Astrocyte (in vitro differentiated cells and primary cell): ENCODE results near the gene SPHK1. TPM values are rescaled to one million over a fixed set of nuclear protein-coding genes. Genes with fewer than 3 reads are reported as not detected.
A peak's percentile ranks its signal among the peaks of the same experiment; 100 is the strongest.

ENCODE experiments used
- DNase-seq: peaks from one replicate; pipeline ENCODE4 v3.0.0-alpha.2; 2010; ENCODE audit warnings: low read depth
- FAIRE-seq: peaks from 2 replicates; lab custom pipeline; 2011; peaks lifted over from hg19 to GRCh38; lab: Jason Lieb, UNC
- H2AFZ ChIP-seq: 2 replicates; pipeline ENCODE4 v1.6.0; 2012; ENCODE audit warnings: low read depth, low read length, inconsistent platforms
- H3K27ac ChIP-seq: 2 replicates; pipeline ENCODE4 v1.5.1; 2011; ENCODE audit warnings: low read depth, low read length, inconsistent platforms
- H3K27me3 ChIP-seq: 2 replicates; pipeline ENCODE4 v1.6.0; 2011; ENCODE audit warnings: low read length, inconsistent platforms; ENCODE audit not compliant: insufficient read depth
- H3K36me3 ChIP-seq: 2 replicates; pipeline ENCODE4 v1.5.1; 2011; ENCODE audit warnings: low read length, inconsistent platforms; ENCODE audit not compliant: insufficient read depth
- H3K4me1 ChIP-seq: 2 replicates; pipeline ENCODE4 v1.5.1; 2011; ENCODE audit warnings: low read length, inconsistent platforms; ENCODE audit not compliant: insufficient read depth
- H3K4me2 ChIP-seq: 2 replicates; pipeline ENCODE4 v1.6.0; 2012; ENCODE audit warnings: low read length, inconsistent platforms
- H3K4me3 ChIP-seq: 2 replicates; pipeline ENCODE4 v1.5.1; 2011; ENCODE audit warnings: low read depth, mild to moderate bottlenecking, low read length, inconsistent platforms; ENCODE audit not compliant: insufficient read depth
- H3K79me2 ChIP-seq: 2 replicates; pipeline ENCODE4 v1.6.0; 2012; ENCODE audit warnings: mild to moderate bottlenecking, low read length, inconsistent platforms; ENCODE audit not compliant: insufficient read depth
- H3K9ac ChIP-seq: 2 replicates; pipeline ENCODE4 v1.6.0; 2012; ENCODE audit warnings: mild to moderate bottlenecking, low read length, inconsistent platforms
- H3K9me3 ChIP-seq: 2 replicates; pipeline ENCODE4 v1.5.1; 2012; ENCODE audit warnings: low read depth, mild to moderate bottlenecking, low read length, inconsistent platforms; ENCODE audit not compliant: insufficient read depth
- H4K20me1 ChIP-seq: 2 replicates; pipeline ENCODE4 v1.6.0; 2012; ENCODE audit warnings: low read length, inconsistent platforms; ENCODE audit not compliant: insufficient read depth
- H3K27ac Mint-ChIP-seq: one replicate; pipeline ENCODE4 v1.8.0; 2021; ENCODE audit warnings: mild to moderate bottlenecking, mixed read lengths; ENCODE audit not compliant: unreplicated experiment
- H3K27me3 Mint-ChIP-seq: one replicate; pipeline ENCODE4 v1.8.0; 2021; ENCODE audit warnings: low read depth, mixed read lengths; ENCODE audit not compliant: unreplicated experiment
- H3K36me3 Mint-ChIP-seq: one replicate; pipeline ENCODE4 v1.8.0; 2021; ENCODE audit warnings: low read depth, mixed read lengths; ENCODE audit not compliant: unreplicated experiment
- H3K4me1 Mint-ChIP-seq: one replicate; pipeline ENCODE4 v1.8.0; 2021; ENCODE audit warnings: low read depth, mixed read lengths; ENCODE audit not compliant: unreplicated experiment
- H3K4me3 Mint-ChIP-seq: one replicate; pipeline ENCODE4 v1.8.0; 2021; ENCODE audit warnings: mild to moderate bottlenecking, moderate library complexity, mixed read lengths; ENCODE audit not compliant: unreplicated experiment
- H3K9me3 Mint-ChIP-seq: one replicate; pipeline ENCODE4 v1.8.0; 2021; ENCODE audit warnings: mild to moderate bottlenecking, mixed read lengths; ENCODE audit not compliant: unreplicated experiment
- EZH2 ChIP-seq: IDR thresholded peaks from 2 replicates; pipeline ENCODE4 v1.6.1; 2012; ENCODE audit warnings: mild to moderate bottlenecking, low read length, inconsistent platforms; ENCODE audit not compliant: insufficient read depth
- total RNA-seq: library from RNA; stranded (reverse); gene quantifications from 2 replicates; pipeline ENCODE4 v1.2.1, GENCODE V29; 2021
- TF ChIP-seq, protein P1 (sequence below): IDR thresholded peaks from 2 replicates; pipeline ENCODE4 v1.5.1; 2011; ENCODE audit warnings: low read depth, mild to moderate bottlenecking, inconsistent platforms, low read length, moderate library complexity; ENCODE audit not compliant: insufficient read depth

The SPHK1 gene
- total RNA-seq, 1 donor from 2014 or later, result 34.8 TPM

DNA sequence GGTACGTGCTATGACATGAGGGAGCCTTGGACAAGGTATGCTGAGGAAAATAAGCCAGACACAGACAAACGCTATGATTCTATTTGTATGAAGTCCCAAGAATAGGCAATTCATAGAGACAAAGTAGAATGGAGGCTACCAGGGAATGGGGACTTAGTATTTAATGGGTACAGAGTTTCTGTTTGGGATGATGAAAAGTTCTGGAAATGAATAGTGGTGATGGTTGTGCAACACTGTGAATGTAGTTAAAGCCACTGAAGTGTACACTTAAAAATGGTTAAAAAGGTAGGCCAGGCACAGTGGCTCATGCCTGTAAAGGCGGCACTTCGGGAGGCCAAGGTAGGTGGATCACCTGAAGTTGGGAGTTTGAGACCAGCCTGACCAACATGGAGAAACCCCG is 33.9 kb upstream of the SPHK1 start:
- peaks cover 15% of the 10 kb centered on the region for H3K4me1 ChIP-seq
- H3K9ac ChIP-seq, result no peak overlapping the region
- FAIRE-seq, result no peak
- no peak overlapping the region for H2AFZ ChIP-seq
- no peak overlapping the region for H3K4me2 ChIP-seq
- Mint-ChIP-seq H3K4me3 (no peak overlapping the region), H3K27me3 (no peaks in the 10 kb centered on the region), H3K36me3 (peaks cover 10% of the 10 kb centered on the region), H3K9me3 (no peaks in the 10 kb centered on the region), H3K4me1 (peaks cover 7% of the 10 kb centered on the region), H3K27ac (no peak overlapping the region)
- no peak for DNase-seq
- peaks cover 14% of the 10 kb centered on the region for H3K36me3 ChIP-seq
- no peaks in the 10 kb centered on the region for H3K27me3 ChIP-seq
- H4K20me1 ChIP-seq, result peaks cover 15% of the 10 kb centered on the region
- no peaks in the 10 kb centered on the region for H3K9me3 ChIP-seq
- no peak overlapping the region for H3K27ac ChIP-seq
- H3K4me3 ChIP-seq, result no peak overlapping the region
- TF ChIP-seq, protein P1, sequence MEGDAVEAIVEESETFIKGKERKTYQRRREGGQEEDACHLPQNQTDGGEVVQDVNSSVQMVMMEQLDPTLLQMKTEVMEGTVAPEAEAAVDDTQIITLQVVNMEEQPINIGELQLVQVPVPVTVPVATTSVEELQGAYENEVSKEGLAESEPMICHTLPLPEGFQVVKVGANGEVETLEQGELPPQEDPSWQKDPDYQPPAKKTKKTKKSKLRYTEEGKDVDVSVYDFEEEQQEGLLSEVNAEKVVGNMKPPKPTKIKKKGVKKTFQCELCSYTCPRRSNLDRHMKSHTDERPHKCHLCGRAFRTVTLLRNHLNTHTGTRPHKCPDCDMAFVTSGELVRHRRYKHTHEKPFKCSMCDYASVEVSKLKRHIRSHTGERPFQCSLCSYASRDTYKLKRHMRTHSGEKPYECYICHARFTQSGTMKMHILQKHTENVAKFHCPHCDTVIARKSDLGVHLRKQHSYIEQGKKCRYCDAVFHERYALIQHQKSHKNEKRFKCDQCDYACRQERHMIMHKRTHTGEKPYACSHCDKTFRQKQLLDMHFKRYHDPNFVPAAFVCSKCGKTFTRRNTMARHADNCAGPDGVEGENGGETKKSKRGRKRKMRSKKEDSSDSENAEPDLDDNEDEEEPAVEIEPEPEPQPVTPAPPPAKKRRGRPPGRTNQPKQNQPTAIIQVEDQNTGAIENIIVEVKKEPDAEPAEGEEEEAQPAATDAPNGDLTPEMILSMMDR, result no peak
- no peak for TF ChIP-seq EZH2
- H3K79me2 ChIP-seq, result peaks cover 40% of the 10 kb centered on the region

DNA sequence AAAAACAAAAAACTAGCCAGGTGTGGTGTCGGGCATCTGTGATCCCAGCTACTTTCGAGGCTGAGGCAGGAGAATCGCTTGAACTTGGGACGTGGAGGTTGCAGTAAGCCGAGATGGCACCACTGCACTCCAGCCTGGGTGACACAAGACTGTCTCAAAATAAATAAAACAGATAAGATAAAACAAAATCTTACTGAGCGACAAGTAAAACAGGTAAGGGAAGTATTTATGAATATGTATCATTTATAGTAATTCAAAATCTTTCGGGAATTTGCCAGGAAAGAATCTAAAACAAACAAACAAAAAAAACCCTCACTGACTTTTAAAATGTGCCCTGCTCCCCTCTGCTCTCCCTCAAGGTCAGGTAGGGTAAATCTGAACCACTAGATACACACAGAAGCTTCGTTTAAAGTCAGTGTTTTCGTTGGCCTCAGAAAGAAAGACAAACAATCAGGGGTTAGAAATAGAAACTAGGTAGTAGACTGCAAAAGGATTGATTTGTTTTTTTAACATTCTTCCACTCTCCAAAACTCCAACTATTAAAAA is 32.8 kb upstream of the SPHK1 start:
- DNase-seq (no peak), FAIRE-seq (no peak)
- Histone ChIP-seq H3K36me3 (peaks cover 4% of the 10 kb centered on the region), H3K4me2 (peak overlapping the region; percentile 92), H3K4me3 (peak overlapping the region; percentile 8), H4K20me1 (peaks cover 15% of the 10 kb centered on the region), H3K9me3 (no peaks in the 10 kb centered on the region), H2AFZ (no peak overlapping the region), H3K9ac (peak overlapping the region; percentile 5), H3K4me1 (peaks cover 15% of the 10 kb centered on the region), H3K27ac (no peak overlapping the region), H3K79me2 (peaks cover 40% of the 10 kb centered on the region), H3K27me3 (no peaks in the 10 kb centered on the region)
- Mint-ChIP-seq H3K4me1 (peaks cover 4% of the 10 kb centered on the region), H3K27ac (no peak overlapping the region), H3K4me3 (peak overlapping the region; percentile 94), H3K27me3 (no peaks in the 10 kb centered on the region), H3K9me3 (no peaks in the 10 kb centered on the region), H3K36me3 (peaks cover 5% of the 10 kb centered on the region)
- TF ChIP-seq EZH2, result no peak
- TF ChIP-seq, protein P1, result no peak

DNA sequence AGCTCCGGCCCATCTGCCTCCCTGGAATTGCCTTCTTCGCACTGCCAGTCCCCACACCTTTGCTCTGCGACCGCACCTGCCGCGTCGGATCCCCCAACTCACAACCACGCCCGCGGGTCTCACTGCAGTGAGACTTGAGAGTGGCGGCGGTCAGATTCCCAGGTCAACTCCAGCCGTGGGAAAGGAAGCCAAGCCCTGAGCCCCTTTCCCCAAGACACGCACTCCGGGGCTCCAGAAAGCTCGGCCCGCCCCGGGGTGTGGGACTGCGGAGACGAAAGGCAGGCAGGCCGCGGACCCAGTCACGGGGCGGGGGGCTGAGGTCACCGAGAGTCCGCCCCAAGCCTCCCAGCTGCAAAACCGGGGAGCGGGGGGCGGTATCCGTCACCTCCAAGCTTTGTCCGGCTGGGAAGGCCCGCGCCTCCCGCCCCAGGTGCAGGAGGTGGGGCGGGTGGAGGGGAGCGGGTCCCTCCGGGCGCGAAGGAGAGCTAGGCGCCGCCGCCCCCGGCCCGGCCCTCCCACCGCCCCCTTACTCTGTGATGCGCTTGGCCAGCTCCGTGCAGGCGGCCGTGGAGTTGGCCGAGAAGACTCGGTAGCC is 31.3 kb upstream of the SPHK1 start:
- H4K20me1 ChIP-seq, result peaks cover 11% of the 10 kb centered on the region
- H3K36me3 Mint-ChIP-seq, result peaks cover 1% of the 10 kb centered on the region
- H3K27ac ChIP-seq, result peak overlapping the region; percentile 95
- peaks cover 40% of the 10 kb centered on the region for H3K79me2 ChIP-seq
- no peaks in the 10 kb centered on the region for H3K36me3 ChIP-seq
- H3K9me3 ChIP-seq, result no peaks in the 10 kb centered on the region
- peak overlapping the region; percentile 85 for H3K9ac ChIP-seq
- H3K27ac Mint-ChIP-seq, result peak overlapping the region; percentile 69
- no peaks in the 10 kb centered on the region for H3K9me3 Mint-ChIP-seq
- no peaks in the 10 kb centered on the region for H3K27me3 Mint-ChIP-seq
- H3K4me3 Mint-ChIP-seq, result peak overlapping the region; percentile 94
- peaks cover 15% of the 10 kb centered on the region for H3K4me1 ChIP-seq
- no peak for FAIRE-seq
- H3K4me2 ChIP-seq, result peak overlapping the region; percentile 92
- peaks cover 4% of the 10 kb centered on the region for H3K4me1 Mint-ChIP-seq
- peak overlapping the region; percentile 90 for H2AFZ ChIP-seq
- DNase-seq, result no peak
- H3K27me3 ChIP-seq, result no peaks in the 10 kb centered on the region
- H3K4me3 ChIP-seq, result peak overlapping the region; percentile 65
- TF ChIP-seq EZH2, result no peak
- TF ChIP-seq, protein P1, result no peak
